ENCODE data around the gene USP20.

Gene USP20

GRCh38 chr9:129908906-129909305 lies 73.6 kb downstream of the USP20 start:
- POLR2A ChIA-PET = interaction anchor here (0.7 kb wide), 1 partner anchor 125 kb away, joined by 3 read pairs; no protein-coding TSS in a partner anchor
- no peak overlapping the region for H3K27ac ChIP-seq (ENCODE audit: extremely low read depth, low read depth, low read length)

DNA sequence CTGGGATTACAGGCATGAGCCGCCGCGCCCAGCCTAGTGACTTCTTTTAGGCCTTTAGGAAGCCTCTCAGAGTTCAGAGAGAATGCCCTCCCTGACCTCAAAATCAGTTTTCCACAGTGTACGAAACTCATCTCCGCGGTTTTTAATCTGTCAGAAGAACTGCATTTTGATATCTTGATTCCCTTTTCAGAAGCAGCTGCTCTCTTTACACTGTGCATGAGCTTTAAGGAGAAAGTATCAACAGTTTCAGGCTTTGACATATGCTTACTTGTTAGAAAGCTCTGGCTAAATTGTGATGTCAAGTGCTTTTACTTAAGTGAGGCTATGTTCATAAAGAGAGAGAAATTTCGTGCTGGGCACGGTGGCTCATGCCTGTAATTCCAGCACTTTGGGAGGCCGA lies 74.6 kb downstream of the USP20 start:
- Histone ChIP-seq H3K4me3 (ENCODE audit: low read depth, low read length) (no peak overlapping the region), H3K27ac (ENCODE audit: extremely low read depth, low read depth, low read length) (no peak overlapping the region), H3K36me3 (ENCODE audit: control insufficient read depth in 2 of 2, insufficient read depth in 1 of 2, low read length in 2 of 2) (peaks cover 3 to 20% of the 10 kb centered on the region in 2 experiments; a peak in 2 of 3 replicates), H3K9me3 (ENCODE audit: control insufficient read depth, insufficient read depth, low read depth, low read length) (no peaks in the 10 kb centered on the region), H3K4me1 (ENCODE audit: control insufficient read depth, insufficient read depth, low read length) (no peaks in the 10 kb centered on the region)
- ChIA-PET POLR2A (no interaction called here), CTCF (interaction anchor here (0.6 to 1.3 kb wide), 5 partner anchors 25 to 327 kb away, joined by 3 to 5 read pairs (median 4); partner anchors contain the start of gene GPR107)
- no peak for TF ChIP-seq ZNF211 (tag by site-specific recombination; IDR thresholded peaks at IDR 0.05; ENCODE audit: low read depth)
- TF ChIP-seq, protein P1, sequence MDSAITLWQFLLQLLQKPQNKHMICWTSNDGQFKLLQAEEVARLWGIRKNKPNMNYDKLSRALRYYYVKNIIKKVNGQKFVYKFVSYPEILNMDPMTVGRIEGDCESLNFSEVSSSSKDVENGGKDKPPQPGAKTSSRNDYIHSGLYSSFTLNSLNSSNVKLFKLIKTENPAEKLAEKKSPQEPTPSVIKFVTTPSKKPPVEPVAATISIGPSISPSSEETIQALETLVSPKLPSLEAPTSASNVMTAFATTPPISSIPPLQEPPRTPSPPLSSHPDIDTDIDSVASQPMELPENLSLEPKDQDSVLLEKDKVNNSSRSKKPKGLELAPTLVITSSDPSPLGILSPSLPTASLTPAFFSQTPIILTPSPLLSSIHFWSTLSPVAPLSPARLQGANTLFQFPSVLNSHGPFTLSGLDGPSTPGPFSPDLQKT (IDR thresholded peaks at IDR 0.05; ENCODE audit: borderline replicate concordance, low read depth, low read length) = no peak
- TF ChIP-seq ZNF146 (tag by site-specific recombination; IDR thresholded peaks at IDR 0.05) = no peak
- TF ChIP-seq, protein P2, sequence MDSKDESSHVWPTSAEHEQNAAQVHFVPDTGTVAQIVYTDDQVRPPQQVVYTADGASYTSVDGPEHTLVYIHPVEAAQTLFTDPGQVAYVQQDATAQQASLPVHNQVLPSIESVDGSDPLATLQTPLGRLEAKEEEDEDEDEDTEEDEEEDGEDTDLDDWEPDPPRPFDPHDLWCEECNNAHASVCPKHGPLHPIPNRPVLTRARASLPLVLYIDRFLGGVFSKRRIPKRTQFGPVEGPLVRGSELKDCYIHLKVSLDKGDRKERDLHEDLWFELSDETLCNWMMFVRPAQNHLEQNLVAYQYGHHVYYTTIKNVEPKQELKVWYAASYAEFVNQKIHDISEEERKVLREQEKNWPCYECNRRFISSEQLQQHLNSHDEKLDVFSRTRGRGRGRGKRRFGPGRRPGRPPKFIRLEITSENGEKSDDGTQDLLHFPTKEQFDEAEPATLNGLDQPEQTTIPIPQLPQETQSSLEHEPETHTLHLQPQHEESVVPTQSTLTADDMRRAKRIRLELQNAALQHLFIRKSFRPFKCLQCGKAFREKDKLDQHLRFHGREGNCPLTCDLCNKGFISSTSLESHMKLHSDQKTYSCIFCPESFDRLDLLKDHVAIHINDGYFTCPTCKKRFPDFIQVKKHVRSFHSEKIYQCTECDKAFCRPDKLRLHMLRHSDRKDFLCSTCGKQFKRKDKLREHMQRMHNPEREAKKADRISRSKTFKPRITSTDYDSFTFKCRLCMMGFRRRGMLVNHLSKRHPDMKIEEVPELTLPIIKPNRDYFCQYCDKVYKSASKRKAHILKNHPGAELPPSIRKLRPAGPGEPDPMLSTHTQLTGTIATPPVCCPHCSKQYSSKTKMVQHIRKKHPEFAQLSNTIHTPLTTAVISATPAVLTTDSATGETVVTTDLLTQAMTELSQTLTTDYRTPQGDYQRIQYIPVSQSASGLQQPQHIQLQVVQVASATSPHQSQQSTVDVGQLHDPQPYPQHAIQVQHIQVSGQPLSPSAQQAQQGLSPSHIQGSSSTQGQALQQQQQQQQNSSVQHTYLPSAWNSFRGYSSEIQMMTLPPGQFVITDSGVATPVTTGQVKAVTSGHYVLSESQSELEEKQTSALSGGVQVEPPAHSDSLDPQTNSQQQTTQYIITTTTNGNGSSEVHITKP (tag by site-specific recombination; IDR thresholded peaks at IDR 0.05) = no peak
- TF ChIP-seq OVOL3 (tag by site-specific recombination; IDR thresholded peaks at IDR 0.05) = no peak
- no peak for TF ChIP-seq ZNF501 (tag by site-specific recombination; IDR thresholded peaks at IDR 0.05)
- TF ChIP-seq ZNF394 (tag by site-specific recombination; IDR thresholded peaks at IDR 0.05; ENCODE audit: borderline replicate concordance) = no peak
- TF ChIP-seq ZNF423 (tag by site-specific recombination; IDR thresholded peaks at IDR 0.05) = no peak
- no peak for TF ChIP-seq ZNF843 (tag by site-specific recombination; IDR thresholded peaks at IDR 0.05)
- TF ChIP-seq ZNF324 (tag by site-specific recombination; IDR thresholded peaks at IDR 0.05) = no peak
- TF ChIP-seq, protein P3, sequence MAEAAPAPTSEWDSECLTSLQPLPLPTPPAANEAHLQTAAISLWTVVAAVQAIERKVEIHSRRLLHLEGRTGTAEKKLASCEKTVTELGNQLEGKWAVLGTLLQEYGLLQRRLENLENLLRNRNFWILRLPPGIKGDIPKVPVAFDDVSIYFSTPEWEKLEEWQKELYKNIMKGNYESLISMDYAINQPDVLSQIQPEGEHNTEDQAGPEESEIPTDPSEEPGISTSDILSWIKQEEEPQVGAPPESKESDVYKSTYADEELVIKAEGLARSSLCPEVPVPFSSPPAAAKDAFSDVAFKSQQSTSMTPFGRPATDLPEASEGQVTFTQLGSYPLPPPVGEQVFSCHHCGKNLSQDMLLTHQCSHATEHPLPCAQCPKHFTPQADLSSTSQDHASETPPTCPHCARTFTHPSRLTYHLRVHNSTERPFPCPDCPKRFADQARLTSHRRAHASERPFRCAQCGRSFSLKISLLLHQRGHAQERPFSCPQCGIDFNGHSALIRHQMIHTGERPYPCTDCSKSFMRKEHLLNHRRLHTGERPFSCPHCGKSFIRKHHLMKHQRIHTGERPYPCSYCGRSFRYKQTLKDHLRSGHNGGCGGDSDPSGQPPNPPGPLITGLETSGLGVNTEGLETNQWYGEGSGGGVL (tag by site-specific recombination; IDR thresholded peaks at IDR 0.05) = no peak
- no peak for TF ChIP-seq REPIN1 (tag by site-specific recombination; IDR thresholded peaks at IDR 0.05; ENCODE audit: low read depth)
- TF ChIP-seq ZNF629 (tag by site-specific recombination; IDR thresholded peaks at IDR 0.05) = no peak
- TF ChIP-seq SP2 (tag by site-specific recombination; IDR thresholded peaks at IDR 0.05) = no peak
- TF ChIP-seq, protein P4, sequence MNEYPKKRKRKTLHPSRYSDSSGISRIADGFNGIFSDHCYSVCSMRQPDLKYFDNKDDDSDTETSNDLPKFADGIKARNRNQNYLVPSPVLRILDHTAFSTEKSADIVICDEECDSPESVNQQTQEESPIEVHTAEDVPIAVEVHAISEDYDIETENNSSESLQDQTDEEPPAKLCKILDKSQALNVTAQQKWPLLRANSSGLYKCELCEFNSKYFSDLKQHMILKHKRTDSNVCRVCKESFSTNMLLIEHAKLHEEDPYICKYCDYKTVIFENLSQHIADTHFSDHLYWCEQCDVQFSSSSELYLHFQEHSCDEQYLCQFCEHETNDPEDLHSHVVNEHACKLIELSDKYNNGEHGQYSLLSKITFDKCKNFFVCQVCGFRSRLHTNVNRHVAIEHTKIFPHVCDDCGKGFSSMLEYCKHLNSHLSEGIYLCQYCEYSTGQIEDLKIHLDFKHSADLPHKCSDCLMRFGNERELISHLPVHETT (tag by site-specific recombination; IDR thresholded peaks at IDR 0.05) = no peak
- TF ChIP-seq ZFP69B (tag by site-specific recombination; IDR thresholded peaks at IDR 0.05) = no peak
- TF ChIP-seq ZNF341 (tag by site-specific recombination; IDR thresholded peaks at IDR 0.05; ENCODE audit: low read depth) = no peak
- TF ChIP-seq ZNF658 (tag by site-specific recombination; IDR thresholded peaks at IDR 0.05) = no peak
- TF ChIP-seq ZNF175 (tag by site-specific recombination; IDR thresholded peaks at IDR 0.05) = no peak
- no peak for TF ChIP-seq ZNF670 (tag by site-specific recombination; IDR thresholded peaks at IDR 0.05; ENCODE audit: low read depth)

More at GRCh38 chr9:129908906-129909305, 73.6 kb downstream of the USP20 start:
- peaks cover 3 to 24% of the 10 kb centered on the region in 2 experiments; a peak in 2 of 3 replicates for H3K36me3 ChIP-seq (ENCODE audit: control insufficient read depth in 2 of 2, insufficient read depth in 1 of 2, low read length in 2 of 2)
- no peak overlapping the region for H3K4me3 ChIP-seq (ENCODE audit: low read depth, low read length)
- no peaks in the 10 kb centered on the region for H3K4me1 ChIP-seq (ENCODE audit: control insufficient read depth, insufficient read depth, low read length)
- CTCF ChIA-PET = no interaction called here
- no peak for TF ChIP-seq ZNF768 (tag by site-specific recombination; IDR thresholded peaks at IDR 0.05)
- TF ChIP-seq ZIC2 (tag by site-specific recombination; IDR thresholded peaks at IDR 0.05) = 0 out of 2 replicates have a peak, but pooled peaks have one; percentile 32
- no peak for TF ChIP-seq ZNF664 (tag by site-specific recombination; IDR thresholded peaks at IDR 0.05)
- TF ChIP-seq ZNF335 (tag by site-specific recombination; conservative IDR thresholded peaks at IDR 0.05) = no peak
- TF ChIP-seq, protein P5, sequence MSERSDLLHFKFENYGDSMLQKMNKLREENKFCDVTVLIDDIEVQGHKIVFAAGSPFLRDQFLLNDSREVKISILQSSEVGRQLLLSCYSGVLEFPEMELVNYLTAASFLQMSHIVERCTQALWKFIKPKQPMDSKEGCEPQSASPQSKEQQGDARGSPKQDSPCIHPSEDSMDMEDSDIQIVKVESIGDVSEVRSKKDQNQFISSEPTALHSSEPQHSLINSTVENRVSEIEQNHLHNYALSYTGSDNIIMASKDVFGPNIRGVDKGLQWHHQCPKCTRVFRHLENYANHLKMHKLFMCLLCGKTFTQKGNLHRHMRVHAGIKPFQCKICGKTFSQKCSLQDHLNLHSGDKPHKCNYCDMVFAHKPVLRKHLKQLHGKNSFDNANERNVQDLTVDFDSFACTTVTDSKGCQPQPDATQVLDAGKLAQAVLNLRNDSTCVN (tag by site-specific recombination; optimal IDR thresholded peaks at IDR 0.05) = no peak
- TF ChIP-seq SETDB1 (IDR thresholded peaks at IDR 0.05; ENCODE audit: insufficient read length, low read length) = no peak
- no peaks in the 10 kb centered on the region for H3K9me3 ChIP-seq (ENCODE audit: control insufficient read depth, insufficient read depth, low read depth, low read length)

Measured in HEK293 (cell line).